ENCODE results near the gene RCVRN.

The RCVRN gene

DNA sequence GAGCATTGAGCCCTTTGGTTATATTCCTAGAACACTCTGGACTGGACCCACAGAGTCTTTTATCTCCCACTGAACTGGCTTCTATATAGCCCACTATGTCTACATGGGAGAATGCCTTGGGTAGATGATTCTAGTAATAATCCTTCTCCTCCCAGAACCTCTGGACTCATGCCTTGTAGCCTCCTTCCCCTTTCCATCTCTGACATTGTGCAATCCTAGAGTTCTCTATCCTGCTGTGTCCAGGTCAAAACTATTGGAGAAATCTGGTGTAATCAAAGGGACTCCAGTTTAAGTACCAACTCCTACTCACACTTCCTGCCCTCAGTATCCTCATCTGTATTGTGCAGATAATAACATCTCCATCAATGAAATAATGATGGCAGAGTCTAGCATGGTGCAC lies 9.1 kb downstream of the RCVRN start:
- no peak for DNase-seq

DNA sequence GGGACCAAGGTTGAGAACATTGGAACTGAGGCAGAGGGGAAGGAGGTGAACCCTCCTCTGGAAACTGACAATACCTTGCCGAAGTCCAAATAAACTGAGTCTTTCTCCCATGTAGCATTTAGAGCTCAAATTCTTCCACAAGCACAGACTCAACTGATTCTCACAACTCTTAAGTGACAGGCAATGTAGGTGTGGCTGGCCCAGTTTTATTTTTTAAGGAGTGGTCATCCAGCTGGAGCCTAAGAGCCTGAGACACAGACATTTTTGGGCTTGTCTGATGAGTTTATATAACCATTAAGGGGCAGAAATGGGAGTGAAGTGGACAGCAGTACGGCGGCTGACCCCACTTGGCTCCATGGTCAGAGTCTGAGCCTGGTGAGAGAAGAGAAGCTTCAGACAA lies 10.8 kb downstream of the RCVRN start:
- DNase-seq = no peak

DNA sequence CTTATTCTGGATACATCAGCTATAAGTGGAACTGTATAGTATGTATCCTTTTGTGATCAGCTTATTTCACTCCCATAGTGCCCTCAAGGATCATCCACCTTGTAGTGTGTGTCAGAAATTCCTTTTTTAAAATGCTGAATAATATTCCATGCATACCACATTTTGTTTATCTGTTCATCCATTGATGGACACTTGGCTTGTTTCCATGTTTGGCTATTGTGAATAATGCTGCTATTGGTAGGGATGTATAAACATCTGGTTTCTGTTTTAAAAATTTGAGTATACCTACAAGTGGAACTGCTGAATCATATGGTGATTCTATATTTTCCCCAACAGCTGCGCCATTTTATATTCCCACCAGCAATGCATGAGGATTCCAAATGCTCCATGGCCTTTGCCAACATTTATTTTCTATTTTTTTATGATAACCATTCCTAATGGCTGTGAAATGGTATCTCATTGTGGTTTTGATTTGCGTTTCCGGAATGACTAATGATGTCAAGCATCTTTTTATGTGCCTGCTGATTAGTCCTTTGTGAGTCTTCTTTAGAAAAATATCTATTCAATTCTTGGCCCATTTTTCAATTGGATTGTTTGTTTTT lies 11.6 kb downstream of the RCVRN start:
- no peak for DNase-seq

DNA sequence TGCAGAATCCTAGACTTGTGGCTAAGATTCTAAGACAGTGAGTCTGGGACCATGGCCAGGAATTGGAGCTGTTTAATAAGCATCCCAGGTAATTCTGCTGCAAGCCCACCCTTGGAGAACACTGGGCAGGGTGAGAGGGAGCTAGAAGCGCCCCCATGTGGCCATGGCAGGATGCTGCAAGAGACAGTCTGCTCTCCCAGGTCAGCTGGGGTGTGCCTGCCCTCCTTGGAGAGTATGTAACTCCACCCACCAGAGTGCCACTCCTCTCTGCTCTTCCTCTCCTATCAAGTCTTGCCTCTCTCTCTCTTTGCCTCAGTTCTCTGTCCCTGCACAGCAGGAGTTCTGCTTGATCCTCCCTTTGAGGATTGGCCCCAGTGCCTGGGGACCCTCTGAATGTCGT lies 14.9 kb downstream of the RCVRN start:
- no peak for DNase-seq

DNA sequence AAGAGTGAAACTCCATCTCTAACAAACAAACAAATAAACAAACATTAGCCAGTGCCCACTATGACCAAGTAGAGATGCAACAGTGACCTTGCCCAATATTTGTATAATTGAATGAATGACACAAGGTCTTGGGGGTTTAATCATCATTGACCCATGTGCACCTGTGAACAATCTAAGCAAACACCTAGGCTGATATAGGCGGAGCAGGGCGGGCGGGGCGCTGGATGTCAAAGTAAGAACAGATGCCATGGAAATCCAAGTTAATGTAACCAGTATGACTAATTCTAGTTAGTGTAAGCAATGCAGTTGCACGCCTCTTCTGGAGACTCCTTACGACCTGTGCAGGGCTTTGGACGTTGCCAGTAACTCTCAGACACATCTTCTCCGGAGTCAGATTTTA lies 17.6 kb downstream of the RCVRN start:
- no peak for DNase-seq

DNA sequence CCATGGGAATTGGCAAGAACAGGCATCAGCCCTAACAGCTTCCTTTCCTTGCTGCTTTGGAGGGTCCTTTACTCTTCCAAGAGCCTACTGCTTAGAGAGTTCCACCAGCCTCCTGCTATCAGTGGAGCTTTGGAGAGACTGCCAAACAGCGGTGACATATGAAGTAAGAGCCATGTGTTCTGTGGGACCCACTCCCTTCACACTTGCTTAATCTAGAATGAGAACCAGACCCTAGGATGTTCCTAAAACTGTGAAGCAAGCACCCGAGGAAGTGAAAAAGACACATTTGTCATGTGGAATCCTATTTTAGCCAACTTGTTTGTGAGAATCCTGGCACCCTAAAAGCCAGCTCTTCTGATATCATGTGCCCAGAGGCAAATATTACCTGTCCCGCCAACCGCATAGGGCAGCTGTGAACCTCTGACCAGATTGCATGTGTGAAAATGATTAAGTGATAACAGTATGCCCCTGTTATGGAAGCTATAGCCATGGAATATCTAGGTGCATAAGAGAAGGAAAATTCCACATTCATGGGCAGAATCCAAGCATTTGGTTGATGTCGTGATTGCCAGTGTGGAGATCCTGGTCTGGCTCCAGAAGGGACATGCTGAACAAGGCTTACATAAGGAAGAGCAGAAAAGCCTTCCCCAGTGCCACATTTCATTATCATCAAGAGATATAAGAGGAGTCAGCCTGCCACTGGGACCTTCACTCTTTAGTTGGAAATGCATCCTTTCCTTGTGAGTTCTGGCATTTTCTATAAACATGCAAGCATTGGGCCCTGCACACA lies 18.7 kb downstream of the RCVRN start:
- DNase-seq = no peak

DNA sequence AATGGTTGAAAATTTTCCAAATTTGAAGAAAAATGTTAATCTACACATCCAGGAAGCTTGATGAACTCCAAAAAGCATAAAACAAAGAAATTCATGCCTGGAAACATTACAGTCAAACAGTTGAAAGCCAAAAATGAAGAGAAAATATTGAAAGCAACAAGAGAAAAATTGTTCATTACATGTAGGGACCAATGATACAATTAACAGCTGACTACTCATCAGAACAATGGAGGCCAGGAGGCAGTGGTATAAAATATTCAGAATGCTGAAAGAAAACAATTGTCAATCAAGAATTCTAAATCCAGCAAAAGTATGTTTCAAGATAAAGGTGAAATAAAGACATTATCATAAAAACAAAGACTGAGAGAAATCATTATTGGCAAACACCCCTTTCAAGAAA lies 21.6 kb downstream of the RCVRN start:
- no peak for DNase-seq

DNA sequence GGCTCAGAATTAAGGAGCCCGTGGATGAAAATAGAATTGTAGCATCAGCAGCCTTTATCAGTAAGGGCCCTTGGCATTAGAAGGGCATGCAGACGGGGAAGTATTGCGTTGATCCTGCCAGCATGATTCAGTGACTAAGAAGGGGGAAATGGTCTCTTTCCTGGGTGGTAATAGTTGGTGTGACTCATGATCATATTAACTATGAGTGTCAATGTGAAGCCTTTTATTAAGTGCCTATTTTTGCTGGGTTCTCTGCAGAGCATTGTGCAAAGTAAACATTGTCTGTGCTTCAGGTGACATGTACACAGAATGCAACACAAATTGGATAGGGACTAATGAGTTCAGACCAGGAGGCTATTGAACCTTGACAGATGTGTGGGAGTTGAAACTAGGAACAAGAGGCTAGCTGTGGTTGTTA lies 24.5 kb downstream of the RCVRN start:
- no peak for DNase-seq

DNA sequence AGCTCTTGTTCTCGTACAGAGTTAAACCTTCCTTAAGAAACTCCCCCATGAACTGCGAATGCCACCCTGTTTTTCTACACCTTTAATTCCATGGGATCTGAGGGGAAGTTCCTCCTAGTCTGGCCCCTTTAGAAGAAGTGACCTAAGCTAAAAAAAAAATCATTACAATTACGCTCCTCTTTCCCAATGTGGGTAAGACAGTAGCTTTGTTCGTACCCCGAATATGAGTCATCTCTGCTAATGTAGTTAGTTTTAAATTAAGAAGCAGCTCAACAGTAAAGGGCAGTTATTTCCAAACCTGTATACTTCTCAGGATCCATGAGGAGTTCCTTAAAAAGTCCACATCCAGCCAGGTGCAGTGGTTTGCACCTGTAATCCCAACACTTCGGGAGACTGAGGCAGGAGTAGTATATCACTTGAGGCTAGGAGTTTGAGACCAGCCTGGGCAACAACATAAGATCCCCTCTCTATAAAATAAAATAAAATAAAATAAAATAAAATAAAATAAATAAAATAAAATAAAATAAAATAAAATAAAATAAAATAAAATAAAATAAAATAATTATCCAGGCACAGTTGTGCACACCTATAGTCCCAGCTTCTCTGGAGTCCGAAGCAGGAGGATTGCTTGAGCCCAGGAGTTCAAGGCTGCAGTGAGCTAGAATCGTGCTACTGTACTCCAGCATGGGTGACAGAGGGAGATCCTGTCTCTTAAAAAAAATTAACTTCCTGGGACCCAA lies 26.1 kb downstream of the RCVRN start:
- DNase-seq = no peak

DNA sequence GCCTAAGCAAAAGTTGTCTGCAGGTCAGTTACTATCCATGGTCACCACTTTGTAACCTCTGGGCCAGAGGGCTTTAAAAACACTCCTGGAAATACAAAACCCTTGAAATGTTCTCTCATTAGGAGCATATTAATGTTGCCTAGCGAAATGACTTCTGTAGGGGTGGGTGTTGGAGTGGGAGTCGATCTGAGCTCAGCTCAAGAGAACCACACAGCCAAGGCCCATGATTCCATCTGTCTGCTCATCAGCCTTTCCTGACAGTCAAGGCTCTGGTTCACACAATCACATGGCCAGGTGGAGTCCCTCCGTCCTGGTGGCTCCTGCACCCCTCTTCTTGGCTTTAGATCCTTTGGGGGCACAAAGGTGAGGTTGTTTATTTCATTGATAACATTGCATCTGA lies 26.7 kb downstream of the RCVRN start:
- no peak for DNase-seq

DNA sequence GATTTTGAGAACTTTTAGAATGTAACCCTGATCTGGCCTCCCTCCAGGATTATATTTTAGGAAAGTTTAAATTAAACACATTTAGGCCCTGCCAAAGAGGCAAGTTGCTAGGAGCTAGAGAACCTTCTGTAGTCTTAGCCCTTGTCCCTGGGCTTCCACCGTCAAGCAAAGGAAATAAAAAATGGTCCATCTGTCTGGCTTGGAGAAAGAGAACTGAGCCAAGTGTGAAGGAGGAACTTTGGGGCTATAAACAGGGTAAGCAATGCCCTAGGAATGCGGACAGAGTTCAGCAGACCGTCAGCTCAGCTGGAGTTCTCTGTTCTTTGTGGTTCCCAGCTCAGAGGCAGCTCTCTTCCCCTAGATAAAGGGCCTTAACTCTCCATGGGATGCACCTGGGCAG lies 29.6 kb downstream of the RCVRN start:
- DNase-seq = no peak

DNA sequence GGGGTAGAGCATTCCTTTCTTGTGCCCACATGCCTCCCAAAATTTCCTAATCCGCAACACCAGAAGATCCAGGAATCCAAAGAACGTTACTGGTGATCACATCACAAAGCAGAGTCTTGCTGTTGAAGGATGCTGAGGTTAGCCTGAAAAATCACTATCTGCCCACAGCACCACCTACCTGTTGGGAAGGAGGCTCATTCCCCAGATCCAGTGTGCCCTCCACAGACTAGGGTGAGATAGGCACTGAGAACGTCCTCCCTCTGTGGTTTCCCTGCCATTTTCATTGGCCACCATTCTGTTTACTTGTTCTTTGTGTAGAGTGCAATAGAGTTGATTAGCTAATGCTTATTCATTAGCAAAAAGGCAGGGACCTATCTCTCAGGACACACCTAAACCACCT lies 30.3 kb downstream of the RCVRN start:
- DNase-seq = no peak

DNA sequence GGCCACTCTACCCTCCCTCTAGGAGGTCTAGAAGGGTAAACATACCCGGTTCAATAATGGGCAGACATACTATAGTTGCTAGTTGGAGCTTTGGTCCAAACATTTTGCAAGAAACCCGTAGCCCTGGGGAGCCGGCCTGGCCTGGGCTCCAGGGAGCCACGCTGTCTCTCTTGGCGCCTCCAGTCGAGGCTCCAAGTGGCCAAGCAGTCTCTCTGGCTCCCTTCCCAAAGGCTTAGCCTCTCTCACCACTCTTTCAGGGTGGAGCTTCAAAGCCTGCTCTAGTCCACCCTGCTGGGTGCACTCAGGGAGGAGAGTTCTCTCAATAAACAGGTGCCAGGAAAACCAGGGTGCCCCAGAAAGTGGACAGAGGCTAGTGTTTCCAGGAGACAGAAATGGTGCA lies 32.2 kb downstream of the RCVRN start:
- DNase-seq = no peak

DNA sequence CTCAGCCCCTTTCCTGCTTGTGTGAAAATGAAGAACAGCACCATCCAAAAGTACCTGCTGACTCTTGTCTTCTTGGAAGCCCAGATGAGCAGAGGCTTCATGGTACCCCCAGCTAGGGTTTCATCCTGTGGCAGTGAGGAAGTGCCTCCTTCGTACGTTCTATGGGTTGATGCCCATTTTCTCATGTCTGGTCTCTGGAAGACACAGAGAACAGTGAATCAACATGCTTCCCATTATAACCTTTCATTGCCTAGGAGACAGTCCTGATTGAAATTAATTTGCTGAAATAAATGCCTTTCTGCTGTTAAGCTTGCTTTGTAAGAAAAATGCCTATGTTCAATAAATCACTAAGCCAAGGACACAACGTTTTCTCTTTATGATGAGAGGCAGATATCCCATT lies 36.5 kb downstream of the RCVRN start:
- no peak for DNase-seq

DNA sequence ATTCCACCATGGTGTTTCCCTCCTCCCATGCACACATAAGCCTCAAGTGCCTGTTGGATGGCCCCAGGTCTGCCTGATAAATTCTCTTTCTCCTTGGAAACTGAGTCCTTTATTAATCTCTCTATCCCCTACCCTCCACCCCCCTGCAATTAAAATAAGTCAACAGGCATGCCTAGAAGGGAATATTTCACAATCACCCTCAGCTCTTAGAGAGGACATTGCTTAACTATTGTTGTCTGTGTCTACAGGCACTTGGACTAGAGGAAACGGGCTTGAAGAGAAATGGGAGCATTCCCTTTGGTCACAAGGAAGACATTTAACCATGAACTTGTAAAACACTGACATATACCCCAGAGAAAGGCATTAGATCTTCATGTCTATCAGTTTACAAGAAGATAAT lies 39.5 kb downstream of the RCVRN start:
- no peak for DNase-seq

DNA sequence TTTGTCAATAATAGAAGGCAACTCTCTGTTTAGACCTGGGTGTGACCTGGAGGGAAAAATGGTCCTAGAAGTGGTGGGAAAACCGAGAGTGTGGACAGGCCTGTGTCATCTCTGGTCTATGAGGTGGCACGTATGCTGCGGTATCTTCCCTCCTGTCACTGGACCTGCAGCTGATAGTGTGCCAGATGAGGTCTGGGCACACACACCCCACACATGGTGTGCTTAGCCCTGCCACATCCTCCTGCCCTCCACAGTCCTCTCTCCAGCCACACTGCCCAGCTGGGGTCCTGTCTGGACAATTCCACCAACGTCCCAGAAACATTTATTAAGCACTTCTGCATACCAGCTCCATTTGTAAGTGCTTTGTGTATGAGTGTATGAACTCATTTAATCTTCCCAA lies 42.1 kb downstream of the RCVRN start:
- DNase-seq = no peak

DNA sequence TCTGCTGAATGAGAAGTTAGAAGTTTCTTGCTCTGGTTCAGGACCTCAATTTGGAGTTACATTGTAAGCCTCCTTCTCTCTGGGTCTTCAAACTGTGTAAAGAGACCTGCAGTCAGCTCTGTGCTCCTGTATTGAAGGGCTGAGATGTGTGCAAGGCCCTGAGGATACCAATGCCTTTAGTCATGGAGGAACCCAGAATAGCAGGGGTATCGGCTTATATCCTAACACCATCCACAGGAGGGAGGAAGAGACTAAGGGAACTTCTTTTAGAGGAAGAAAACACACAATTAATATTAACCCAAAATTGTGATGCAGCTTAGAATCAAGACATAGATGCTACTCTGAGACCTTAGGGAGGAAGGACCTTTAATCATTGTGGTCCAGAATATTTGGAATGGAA lies 42.9 kb downstream of the RCVRN start:
- no peak for DNase-seq

DNA sequence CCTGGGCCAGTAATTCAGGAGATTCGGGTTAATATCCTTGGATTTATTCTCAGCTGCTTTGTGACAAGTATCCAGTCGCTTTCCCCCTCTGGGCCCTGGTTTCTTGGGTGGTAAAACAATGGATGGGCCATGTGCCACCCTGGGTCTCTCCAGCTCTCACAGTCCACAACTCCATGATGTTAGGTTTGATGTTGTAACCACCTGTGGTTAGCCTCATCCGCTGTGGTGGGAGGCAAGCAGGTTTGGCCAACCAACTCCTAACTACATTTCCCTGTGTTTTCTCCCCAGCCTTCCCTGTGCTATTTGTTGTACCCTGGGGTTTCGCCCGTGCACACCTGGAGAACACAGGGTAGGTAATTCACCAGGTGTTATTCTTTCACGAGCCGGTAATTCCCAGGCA lies 44.2 kb downstream of the RCVRN start:
- no peak for DNase-seq

DNA sequence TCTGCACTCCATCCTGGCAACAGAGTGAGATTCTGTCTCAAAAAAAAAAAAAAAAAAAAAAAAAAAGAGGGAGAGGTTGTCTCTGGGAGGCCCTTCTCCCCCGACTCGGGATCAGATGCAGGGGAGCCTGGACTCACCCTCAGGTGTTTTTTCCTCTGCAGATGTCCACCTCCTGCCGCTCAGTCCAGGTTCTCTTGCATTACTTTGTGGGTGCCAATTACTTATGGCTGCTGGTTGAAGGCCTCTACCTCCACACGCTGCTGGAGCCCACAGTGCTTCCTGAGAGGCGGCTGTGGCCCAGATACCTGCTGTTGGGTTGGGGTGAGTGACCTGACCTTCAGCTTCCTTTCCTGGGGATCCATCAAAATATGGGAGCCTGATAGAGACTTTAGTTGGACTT lies 45.3 kb downstream of the RCVRN start:
- no peak for DNase-seq

DNA sequence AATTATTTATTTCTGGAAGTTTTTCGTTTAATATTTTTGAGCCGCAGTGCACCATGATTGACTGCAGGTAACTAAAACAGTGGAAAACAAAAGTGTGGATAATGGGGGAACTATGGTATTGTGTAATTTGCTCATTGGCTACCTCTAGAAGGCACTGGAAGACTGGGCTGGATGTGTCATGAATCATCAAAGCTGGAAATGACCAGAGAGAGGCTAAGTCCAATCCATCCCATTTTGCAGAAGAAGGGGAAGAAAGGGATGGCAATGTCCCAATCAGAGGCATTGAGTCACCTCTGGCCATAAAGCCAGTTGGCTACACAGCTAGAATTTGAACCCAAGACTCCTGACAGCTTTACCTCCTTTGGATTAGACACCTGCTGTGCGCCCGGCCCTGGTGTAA lies 50.0 kb downstream of the RCVRN start:
- DNase-seq = no peak

DNA sequence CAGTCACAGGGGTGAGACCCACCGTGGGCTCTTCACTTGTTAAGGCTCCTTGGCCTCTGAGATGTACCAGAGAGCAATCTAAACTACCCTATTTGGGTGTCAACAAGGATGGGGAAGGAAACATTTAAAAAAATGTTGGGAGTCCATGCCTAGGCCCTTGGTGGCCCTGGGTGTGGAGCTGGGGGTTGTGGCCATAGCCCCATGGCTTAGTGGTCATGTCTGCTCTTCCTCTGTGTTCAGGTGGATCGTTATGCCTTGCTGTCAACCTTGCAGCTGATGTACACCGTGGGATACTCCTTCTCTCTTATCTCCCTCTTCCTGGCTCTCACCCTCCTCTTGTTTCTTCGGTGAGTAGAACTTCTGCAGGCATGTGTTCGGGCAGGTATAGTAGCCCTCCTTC lies 50.8 kb downstream of the RCVRN start:
- no peak for DNase-seq

DNA sequence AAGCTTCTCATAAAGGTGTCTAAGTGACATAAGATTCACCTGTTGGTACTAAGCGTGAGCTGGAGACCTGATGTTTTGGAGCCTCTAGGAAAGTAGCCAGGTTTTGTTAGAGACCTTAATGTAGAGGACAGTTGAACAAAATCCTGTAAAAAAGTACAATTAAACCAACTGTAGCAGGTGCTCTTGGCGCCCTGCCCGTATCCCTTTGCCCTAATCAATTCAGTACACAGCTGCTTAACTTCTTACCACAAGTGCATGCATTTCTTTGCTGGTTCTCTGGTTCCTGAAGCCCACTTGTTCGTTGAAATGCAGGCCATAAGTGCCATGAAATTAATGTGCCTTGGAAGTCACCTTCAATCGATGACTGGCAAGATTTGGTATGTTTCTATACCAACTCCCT lies 54.9 kb downstream of the RCVRN start:
- no peak for DNase-seq
